Activated CD4-positive, alpha-beta T cell treated with anti-CD3 and anti-CD28 coated beads, Interleukin-2, amount 10 ng/mL, durations not matched to agents 7 days and 5 days (primary cell): Measurements from ENCODE around the gene FOXQ1. TPM values are rescaled to one million over a fixed set of nuclear protein-coding genes. Genes with fewer than 3 reads are reported as not detected.

Source experiments
- CTCF ChIA-PET: fragments of 350-600 bp; sonication (Branson Sonifier 250); formaldehyde crosslinking; loops from one replicate; lab custom pipeline; 2021; ENCODE audit warnings: antibody characterized with exemption; lab: Charles Lee
- POLR2A ChIA-PET: fragments of 350-600 bp; sonication (Branson Sonifier 250); formaldehyde crosslinking; loops from one replicate; lab custom pipeline; 2021; ENCODE audit warnings: antibody characterized with exemption; lab: Charles Lee
- DNase-seq: peaks from one replicate; pipeline ENCODE4 v3.0.0-alpha.2; 2020
- H3K27ac Mint-ChIP-seq: one replicate; pipeline ENCODE4 v1.8.0; 2021; ENCODE audit warnings: mild to moderate bottlenecking, moderate library complexity, mixed read lengths
- H3K27me3 Mint-ChIP-seq: one replicate; pipeline ENCODE4 v1.8.0; 2021; ENCODE audit warnings: mixed read lengths
- H3K36me3 Mint-ChIP-seq: one replicate; pipeline ENCODE4 v1.8.0; 2021; ENCODE audit warnings: low read depth, mixed read lengths
- H3K4me1 Mint-ChIP-seq: one replicate; pipeline ENCODE4 v1.8.0; 2021; ENCODE audit warnings: mixed read lengths
- H3K4me3 Mint-ChIP-seq: one replicate; pipeline ENCODE4 v1.8.0; 2021; ENCODE audit warnings: mild to moderate bottlenecking, moderate library complexity, mixed read lengths
- H3K9me3 Mint-ChIP-seq: one replicate; pipeline ENCODE4 v1.8.0; 2021; ENCODE audit warnings: mixed read lengths
- total RNA-seq, 2 experiments: library from RNA; stranded (reverse); gene quantifications; one replicate each; pipeline ENCODE4 v1.2.3, GENCODE V29; 2021

Gene FOXQ1
- total RNA-seq, 2 experiments from 2014 or later = not detected

GRCh38 chr6:1363298-1363697 is 51.4 kb downstream of the FOXQ1 start:
- H3K36me3 Mint-ChIP-seq = no peaks in the 10 kb centered on the region
- ChIA-PET POLR2A (no interaction called here), CTCF (no interaction called here)
- no peaks in the 10 kb centered on the region for H3K9me3 Mint-ChIP-seq
- H3K4me1 Mint-ChIP-seq = no peaks in the 10 kb centered on the region
- no peak overlapping the region for H3K27ac Mint-ChIP-seq
- peaks cover 40% of the 10 kb centered on the region for H3K27me3 Mint-ChIP-seq
- no peak for DNase-seq
- no peak overlapping the region for H3K4me3 Mint-ChIP-seq

- DNase-seq = no peak
- Mint-ChIP-seq H3K27me3 (peaks cover 42% of the 10 kb centered on the region), H3K27ac (no peak overlapping the region), H3K4me1 (no peaks in the 10 kb centered on the region), H3K4me3 (no peak overlapping the region), H3K36me3 (no peaks in the 10 kb centered on the region), H3K9me3 (no peaks in the 10 kb centered on the region)
- ChIA-PET CTCF (no interaction called here), POLR2A (no interaction called here)
Observed at GRCh38 chr6:1363729-1364572, 52.1 kb downstream of the FOXQ1 start.

Other genes with a start within 250 kb of the FOXQ1 start
- not detected for gene FOXF2, start 77.5 kb downstream of the FOXQ1 start, total RNA-seq